ENCODE measurements around the gene HIBCH. TPM values are rescaled to one million over a fixed set of nuclear protein-coding genes. Genes with fewer than 3 reads are reported as not detected.
A peak's percentile ranks its signal among the peaks of the same experiment; 100 is the strongest.
"Not testable (repeated sequence)": the region's sequence is repeated elsewhere in the genome, so short reads cannot be mapped to it uniquely, and the experiment has no call there.

Gene HIBCH
- total RNA-seq, 2 donors from 2014 or later: 19.8 to 68.4 TPM

DNA sequence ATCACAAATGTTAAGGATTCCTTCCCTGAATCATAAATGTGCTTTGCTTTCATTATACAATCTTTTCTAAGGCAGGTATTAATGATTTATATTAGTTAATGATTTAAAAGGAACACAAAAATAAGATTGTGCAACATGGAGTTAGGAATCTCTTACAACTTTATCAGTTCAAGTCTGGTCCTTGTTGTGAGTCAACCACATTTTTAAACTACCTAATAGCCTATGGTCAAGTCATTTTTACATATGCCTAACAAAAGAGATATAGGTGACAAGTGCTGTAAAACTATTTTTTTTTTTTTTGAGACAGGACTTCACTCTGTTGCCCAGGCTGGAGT is 15.6 kb upstream of the HIBCH start:
- H3K27ac Mint-ChIP-seq: no peak overlapping the region
- no peaks in the 10 kb centered on the region for H3K4me1 Mint-ChIP-seq (ENCODE audit: low read depth in 2 of 2)
- peaks cover 7 to 15% of the 10 kb centered on the region in 2 donors for H3K27me3 Mint-ChIP-seq
- H3K36me3 Mint-ChIP-seq: no peaks in the 10 kb centered on the region
- DNase-seq (ENCODE audit: low spot score) (no peak), ATAC-seq (no peak)
- H3K9me3 Mint-ChIP-seq: no peaks in the 10 kb centered on the region
- no peak overlapping the region for H3K4me3 Mint-ChIP-seq

DNA sequence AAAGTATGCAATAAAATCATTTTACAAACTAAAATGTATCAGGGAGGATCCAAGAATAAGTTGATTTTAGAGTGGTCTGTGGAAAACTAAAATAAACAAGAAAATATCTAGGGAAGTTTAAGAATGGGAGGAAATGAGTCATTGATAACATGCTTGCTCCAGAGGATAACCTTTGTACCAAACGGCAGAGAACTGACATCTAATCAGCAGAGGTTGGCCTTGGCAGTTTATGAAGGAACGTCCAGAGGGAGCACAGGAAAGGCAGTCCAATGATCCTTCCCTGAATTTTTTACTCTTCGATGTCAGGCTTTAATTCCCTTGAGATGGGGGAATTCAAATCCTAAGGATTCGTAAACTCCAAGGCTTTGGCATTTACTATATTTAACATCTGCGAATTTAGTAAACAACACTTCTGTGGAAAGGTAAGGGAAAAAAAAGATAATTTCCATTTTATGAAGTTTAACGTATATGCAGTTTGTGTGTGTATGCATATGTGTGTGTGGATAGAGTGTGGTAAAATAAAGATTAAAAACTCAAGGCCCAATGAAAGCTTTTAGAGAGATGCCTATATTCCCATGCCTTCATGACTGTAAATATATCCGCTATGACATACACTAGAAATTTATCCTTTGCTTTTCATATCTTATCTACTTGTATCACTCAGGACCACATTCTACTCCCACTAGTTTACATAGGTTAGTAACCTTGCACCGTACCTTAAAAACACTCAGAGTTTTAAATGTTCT is 15.0 kb upstream of the HIBCH start:
- Mint-ChIP-seq H3K27me3 (peaks cover 10 to 20% of the 10 kb centered on the region in 2 donors), H3K4me3 (no peak overlapping the region), H3K4me1 (ENCODE audit: low read depth in 2 of 2) (no peaks in the 10 kb centered on the region), H3K9me3 (no peaks in the 10 kb centered on the region), H3K27ac (no peak overlapping the region), H3K36me3 (no peaks in the 10 kb centered on the region)
- no peak for ATAC-seq
- no peak for DNase-seq (ENCODE audit: low spot score)

DNA sequence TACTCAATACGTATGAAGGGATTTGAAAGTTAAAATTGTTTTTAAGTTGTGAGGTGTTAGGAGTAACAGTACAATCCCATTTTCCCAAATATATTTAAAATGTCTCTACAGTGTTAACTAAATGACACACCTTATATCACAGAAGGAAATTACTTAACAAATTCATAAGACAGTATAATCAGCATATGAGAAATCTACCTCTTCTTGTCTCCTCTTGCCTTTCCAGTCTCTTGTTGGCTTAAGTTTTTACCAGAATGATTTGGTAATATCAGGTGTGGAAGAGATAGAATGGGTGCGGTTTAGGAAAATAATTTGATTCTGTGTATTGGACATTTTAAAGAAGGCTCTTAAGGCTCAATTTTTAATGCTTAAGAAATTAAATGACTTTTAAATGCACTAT is 14.3 kb upstream of the HIBCH start:
- Mint-ChIP-seq H3K9me3 (no peaks in the 10 kb centered on the region), H3K36me3 (no peaks in the 10 kb centered on the region), H3K27ac (no peak overlapping the region), H3K27me3 (peaks cover 15 to 26% of the 10 kb centered on the region in 2 donors), H3K4me1 (ENCODE audit: low read depth in 2 of 2) (no peaks in the 10 kb centered on the region), H3K4me3 (no peak overlapping the region)
- no peak for DNase-seq (ENCODE audit: low spot score)
- no peak for ATAC-seq

DNA sequence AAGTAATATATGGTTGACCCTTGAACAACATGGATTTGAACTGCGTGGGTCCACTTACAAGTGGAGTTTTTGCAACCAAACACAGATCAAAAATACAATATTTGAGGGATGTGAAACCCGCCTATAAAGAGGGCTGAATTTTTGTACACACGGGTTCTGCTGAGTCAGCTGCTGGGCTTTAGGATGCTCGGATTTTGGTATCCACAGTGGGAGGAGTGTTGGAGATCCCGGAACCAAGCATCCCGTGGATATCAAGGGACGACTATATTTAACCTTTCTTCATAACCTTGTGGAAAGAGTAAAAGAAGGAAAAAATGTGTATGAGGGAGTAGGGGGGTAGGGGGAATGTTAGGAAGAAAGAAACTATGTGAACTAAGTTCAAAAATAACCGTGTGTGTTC is 13.8 kb upstream of the HIBCH start:
- ATAC-seq: no peak
- Mint-ChIP-seq H3K9me3 (no peaks in the 10 kb centered on the region), H3K36me3 (no peaks in the 10 kb centered on the region), H3K4me3 (no peak overlapping the region), H3K27ac (no peak overlapping the region), H3K4me1 (ENCODE audit: low read depth in 2 of 2) (no peaks in the 10 kb centered on the region), H3K27me3 (peaks cover 15 to 26% of the 10 kb centered on the region in 2 donors)
- no peak for DNase-seq (ENCODE audit: low spot score)

DNA sequence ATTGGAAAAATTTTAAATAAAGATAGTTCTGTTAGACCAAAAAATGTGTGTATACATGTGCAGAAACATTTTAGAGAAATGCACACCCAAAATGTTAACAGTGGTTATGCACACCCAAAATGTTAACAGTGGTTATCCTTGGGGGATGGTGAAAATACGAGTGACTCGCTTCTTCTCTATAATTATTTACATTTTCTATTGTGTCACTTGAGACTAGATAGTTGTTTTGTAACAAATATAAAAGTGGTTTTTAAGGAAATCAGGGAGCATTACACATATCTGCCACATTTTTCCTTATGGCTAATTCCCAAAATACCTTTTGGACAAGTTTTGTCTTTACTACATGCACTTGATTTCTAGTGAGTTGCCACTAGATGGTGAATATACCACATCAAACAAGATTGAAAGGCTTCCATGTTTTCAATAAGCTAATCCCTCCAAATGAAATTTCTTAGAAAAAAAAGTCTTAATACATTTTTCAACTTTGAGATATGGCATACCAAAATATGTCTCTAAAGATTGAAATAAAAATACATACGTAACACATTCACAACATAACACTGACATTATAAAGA is 9.0 kb upstream of the HIBCH start:
- peaks cover 39 to 58% of the 10 kb centered on the region in 2 donors for H3K27me3 Mint-ChIP-seq
- H3K4me1 Mint-ChIP-seq (ENCODE audit: low read depth in 2 of 2): no peaks in the 10 kb centered on the region

DNA sequence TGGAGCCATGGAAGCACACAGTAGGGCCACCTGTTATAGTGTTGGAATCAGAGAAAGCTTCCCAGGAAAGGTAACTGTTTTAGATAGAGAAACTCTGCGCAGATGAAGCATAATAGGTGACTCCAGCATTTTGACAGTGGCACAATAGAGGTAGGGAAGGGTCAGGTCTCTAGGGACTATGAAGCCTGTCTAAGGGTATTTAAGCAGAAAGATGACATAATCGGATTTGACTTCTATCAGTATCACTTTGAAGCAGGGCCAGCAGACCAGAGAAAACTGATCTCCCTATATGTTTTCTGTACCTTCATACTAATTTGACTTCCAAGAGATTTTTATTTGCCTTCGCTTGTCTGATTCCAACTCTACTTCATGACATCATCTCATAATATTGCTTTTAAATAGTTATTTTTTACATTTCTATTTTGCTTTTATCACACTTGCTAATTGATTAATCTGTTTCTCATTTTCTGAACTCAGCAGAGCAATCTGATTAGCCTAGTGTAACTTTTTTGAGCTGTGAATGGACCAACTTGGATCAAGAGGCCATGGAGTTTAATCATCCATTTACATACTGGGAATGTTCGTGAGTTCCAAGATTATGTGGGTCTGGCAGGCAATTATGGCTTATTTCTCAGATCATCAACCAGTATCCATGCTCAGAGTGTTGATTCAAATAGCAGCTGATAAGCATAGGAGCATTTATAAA is 8.4 kb upstream of the HIBCH start:
- H3K27me3 Mint-ChIP-seq: peaks cover 41 to 58% of the 10 kb centered on the region in 2 donors
- no peak overlapping the region for H3K4me3 Mint-ChIP-seq
- DNase-seq (ENCODE audit: low spot score) (no peak), ATAC-seq (no peak)
- H3K4me1 Mint-ChIP-seq (ENCODE audit: low read depth in 2 of 2): no peaks in the 10 kb centered on the region
- no peaks in the 10 kb centered on the region for H3K9me3 Mint-ChIP-seq
- H3K36me3 Mint-ChIP-seq: no peaks in the 10 kb centered on the region
- H3K27ac Mint-ChIP-seq: no peak overlapping the region

More for the DNA sequence above, 9.0 kb upstream of the HIBCH start:
- Mint-ChIP-seq H3K36me3 (no peaks in the 10 kb centered on the region), H3K27ac (no peak overlapping the region), H3K9me3 (no peaks in the 10 kb centered on the region), H3K4me3 (no peak overlapping the region)
- ATAC-seq (no peak), DNase-seq (ENCODE audit: low spot score) (no peak)

DNA sequence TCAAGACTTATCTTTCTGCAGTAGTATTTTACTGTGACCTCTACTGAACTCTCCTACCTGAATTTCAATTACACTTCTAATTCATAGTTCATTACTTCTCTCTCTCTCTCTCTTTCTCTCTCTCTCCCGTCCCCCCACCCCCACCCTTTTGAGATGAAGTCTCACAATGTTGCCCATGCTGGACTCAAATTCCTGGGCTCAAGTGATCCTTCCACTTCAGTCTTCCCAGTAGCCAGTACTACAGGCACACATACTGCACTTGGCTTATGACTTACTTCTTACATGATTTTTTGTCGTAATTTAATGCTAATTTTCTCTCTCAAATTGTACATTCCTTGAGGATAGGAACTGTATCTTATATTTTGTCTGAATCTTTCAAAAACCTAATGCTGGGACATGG is 6.0 kb upstream of the HIBCH start:
- H3K36me3 Mint-ChIP-seq: no peaks in the 10 kb centered on the region
- no peak overlapping the region for H3K4me3 Mint-ChIP-seq
- H3K27me3 Mint-ChIP-seq: peaks cover 39 to 47% of the 10 kb centered on the region in 2 donors
- no peak for DNase-seq (ENCODE audit: low spot score)
- H3K9me3 Mint-ChIP-seq: no peaks in the 10 kb centered on the region
- no peak overlapping the region for H3K27ac Mint-ChIP-seq
- peaks cover 2 to 3% of the 10 kb centered on the region in 2 donors for H3K4me1 Mint-ChIP-seq (ENCODE audit: low read depth in 2 of 2)
- ATAC-seq: no peak

DNA sequence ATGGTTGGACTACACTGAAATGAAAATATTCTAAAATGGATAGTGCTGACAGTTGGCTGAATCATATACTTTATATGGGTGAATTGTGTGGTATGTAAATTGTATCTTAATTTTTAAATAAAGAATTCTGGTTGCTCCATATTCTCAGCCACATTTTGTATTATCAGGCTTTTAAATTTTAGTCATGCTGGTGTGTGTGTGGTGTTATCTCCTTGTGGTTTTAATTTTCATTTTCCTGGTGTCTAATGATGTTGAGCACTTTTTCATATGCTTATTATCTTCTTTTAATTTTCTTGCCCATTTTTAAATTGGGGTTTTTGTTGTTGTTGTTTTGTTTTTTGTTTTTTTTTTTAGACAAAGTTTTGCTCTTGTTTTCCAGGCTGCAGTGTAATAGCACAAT is 3.8 kb upstream of the HIBCH start:
- peaks cover 14 to 20% of the 10 kb centered on the region in 2 donors for H3K4me1 Mint-ChIP-seq (ENCODE audit: low read depth in 2 of 2)
- peaks cover 27 to 32% of the 10 kb centered on the region in 2 donors for H3K27me3 Mint-ChIP-seq
- H3K9me3 Mint-ChIP-seq: no peaks in the 10 kb centered on the region
- ATAC-seq (no peak), DNase-seq (ENCODE audit: low spot score) (no peak)
- no peak overlapping the region for H3K27ac Mint-ChIP-seq
- H3K36me3 Mint-ChIP-seq: no peaks in the 10 kb centered on the region
- H3K4me3 Mint-ChIP-seq: no peak overlapping the region

DNA sequence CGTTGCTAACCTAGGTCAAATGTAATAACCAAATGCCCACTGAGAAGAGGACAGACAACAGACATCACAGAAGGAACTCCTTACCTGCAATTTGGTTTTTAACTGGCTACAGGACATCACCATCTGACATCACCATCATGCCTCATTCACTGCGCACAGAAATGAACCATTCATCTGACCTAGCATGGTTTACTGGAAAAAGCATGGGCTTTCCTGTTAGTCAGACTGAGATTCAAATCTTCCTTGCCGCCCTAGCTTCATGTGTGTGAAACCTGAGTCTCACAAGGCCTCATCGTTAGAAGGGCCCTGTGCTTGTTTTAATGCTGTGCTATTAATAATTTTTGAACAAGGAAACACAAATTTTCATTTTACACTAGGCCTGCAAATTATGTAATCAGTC is 1.1 kb upstream of the HIBCH start:
- H3K27me3 Mint-ChIP-seq: peaks cover 12 to 13% of the 10 kb centered on the region in 2 donors
- H3K4me1 Mint-ChIP-seq (ENCODE audit: low read depth in 2 of 2): peaks cover 24 to 40% of the 10 kb centered on the region in 2 donors
- H3K4me3 Mint-ChIP-seq: peak overlapping the region; percentile 87
- H3K9me3 Mint-ChIP-seq: no peaks in the 10 kb centered on the region
- ATAC-seq (peak; percentile 7 to 67), DNase-seq (ENCODE audit: low spot score) (no peak)
- peak overlapping the region; percentile 86 to 97 for H3K27ac Mint-ChIP-seq
- peaks cover 5% of the 10 kb centered on the region for H3K36me3 Mint-ChIP-seq

DNA sequence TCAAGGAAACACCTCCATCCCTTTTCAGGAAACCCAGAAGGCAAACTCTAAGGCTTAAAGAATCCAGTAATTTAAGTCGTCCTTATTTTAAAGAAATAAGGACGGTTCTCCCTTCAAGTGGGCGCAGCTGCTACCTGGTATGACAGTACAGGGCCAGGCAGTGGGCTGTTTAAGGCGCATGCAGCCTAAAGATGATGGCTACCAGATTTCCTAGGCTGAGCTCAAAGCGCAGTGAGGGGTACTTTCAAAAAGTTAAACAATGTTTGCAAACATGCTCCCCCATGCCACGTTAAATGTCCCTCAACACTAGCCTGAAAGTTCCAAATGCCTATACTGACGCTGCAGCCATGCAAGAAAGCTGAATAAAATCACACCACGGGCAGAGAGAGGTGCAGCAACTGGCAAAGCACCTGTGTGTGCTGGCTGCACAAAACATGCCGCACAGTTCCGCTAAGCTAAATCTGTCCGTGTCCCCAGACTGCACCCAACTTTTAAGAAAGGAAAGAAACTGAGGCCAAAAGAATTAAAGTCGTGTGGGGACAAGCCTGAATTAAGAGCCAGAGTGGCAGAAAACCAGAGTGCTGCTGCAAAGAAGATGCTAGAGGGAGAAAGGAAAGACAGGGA is 583 bp downstream of the HIBCH start:
- peak overlapping the region; percentile 87 for H3K4me3 Mint-ChIP-seq
- peaks cover 5% of the 10 kb centered on the region for H3K36me3 Mint-ChIP-seq
- peaks cover 31 to 53% of the 10 kb centered on the region in 2 donors for H3K4me1 Mint-ChIP-seq (ENCODE audit: low read depth in 2 of 2)
- H3K9me3 Mint-ChIP-seq: no peaks in the 10 kb centered on the region
- H3K27ac Mint-ChIP-seq: peak overlapping the region; percentile 86 to 97
- DNase-seq (ENCODE audit: low spot score) (no peak), ATAC-seq (peak; percentile 13 to 29)
- peaks cover 0 to 3% of the 10 kb centered on the region in 2 donors for H3K27me3 Mint-ChIP-seq

DNA sequence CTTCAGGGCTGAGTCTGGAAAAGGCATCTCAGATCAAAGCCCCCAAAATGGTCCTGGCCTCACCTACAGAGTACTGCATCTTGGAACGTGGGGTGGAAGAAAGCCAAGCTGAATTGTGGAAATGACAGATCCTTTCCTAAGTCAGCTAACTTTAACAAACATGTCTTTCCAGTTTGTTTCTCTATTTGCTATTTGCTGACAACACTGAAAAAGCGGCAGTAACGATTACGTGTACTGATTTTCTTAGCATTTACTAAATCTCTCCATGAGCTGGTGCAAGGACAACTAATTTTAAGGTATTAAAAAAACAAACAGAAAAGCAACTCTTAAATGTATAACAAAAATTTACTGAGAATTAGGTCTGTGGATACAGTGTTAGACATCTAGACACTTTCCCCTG is 1.1 kb downstream of the HIBCH start:
- H3K9me3 Mint-ChIP-seq: no peaks in the 10 kb centered on the region
- H3K4me3 Mint-ChIP-seq: peak overlapping the region; percentile 87
- ATAC-seq (no peak), DNase-seq (ENCODE audit: low spot score) (no peak)
- peaks cover 5% of the 10 kb centered on the region for H3K36me3 Mint-ChIP-seq
- H3K27me3 Mint-ChIP-seq: peaks cover 0 to 3% of the 10 kb centered on the region in 2 donors
- H3K4me1 Mint-ChIP-seq (ENCODE audit: low read depth in 2 of 2): peaks cover 31 to 53% of the 10 kb centered on the region in 2 donors
- peak overlapping the region; percentile 86 to 97 for H3K27ac Mint-ChIP-seq

DNA sequence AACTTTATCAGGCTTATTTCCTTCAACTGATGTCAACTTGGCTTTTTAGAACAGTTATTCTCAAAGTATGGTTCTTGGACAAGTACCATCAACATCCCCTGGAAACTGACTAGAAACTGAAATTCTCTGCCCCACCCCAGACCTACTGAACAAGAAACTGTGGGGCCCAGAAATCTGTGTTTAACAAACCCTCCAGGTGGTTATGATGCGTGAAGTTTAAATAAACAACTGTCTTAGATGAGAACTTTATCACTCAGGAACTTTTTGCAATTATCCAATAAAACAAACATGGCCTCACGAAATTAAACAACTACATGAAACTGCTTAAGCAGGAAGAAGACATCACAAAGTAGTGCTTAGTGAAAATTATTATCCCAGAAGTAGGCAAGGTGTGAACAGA is 4.4 kb downstream of the HIBCH start:
- H3K4me3 Mint-ChIP-seq: peak overlapping the region; percentile 8
- H3K4me1 Mint-ChIP-seq (ENCODE audit: low read depth in 2 of 2): peaks cover 28 to 48% of the 10 kb centered on the region in 2 donors
- H3K9me3 Mint-ChIP-seq: no peaks in the 10 kb centered on the region
- H3K27me3 Mint-ChIP-seq: no peaks in the 10 kb centered on the region
- H3K27ac Mint-ChIP-seq: peak overlapping the region in 1 of 2 donors; percentile 5
- H3K36me3 Mint-ChIP-seq: peaks cover 5% of the 10 kb centered on the region
- no peak for DNase-seq (ENCODE audit: low spot score)
- ATAC-seq: no peak

DNA sequence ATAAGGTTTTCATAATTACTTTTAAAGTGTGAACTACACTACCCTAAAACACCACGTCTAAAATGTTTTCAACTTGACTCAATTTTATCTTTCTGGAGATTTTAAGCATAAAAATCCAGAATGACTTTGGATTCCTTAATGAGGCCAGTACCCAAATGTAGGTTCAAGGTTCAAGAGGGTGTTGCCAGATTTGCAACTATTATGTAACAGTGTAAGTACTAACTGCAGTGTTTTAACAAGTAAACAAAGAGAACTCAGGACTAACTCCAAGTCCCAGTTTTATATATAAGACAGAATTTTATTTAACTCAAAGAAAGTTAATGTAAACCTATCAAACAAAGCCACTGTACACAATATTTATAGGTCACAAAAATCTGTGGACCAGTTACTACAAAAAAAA is 5.7 kb downstream of the HIBCH start:
- Mint-ChIP-seq H3K4me3 (no peak overlapping the region), H3K27me3 (no peaks in the 10 kb centered on the region), H3K9me3 (no peaks in the 10 kb centered on the region), H3K36me3 (peaks cover 5% of the 10 kb centered on the region), H3K27ac (no peak overlapping the region), H3K4me1 (ENCODE audit: low read depth in 2 of 2) (peaks cover 19 to 38% of the 10 kb centered on the region in 2 donors)
- ATAC-seq (no peak), DNase-seq (ENCODE audit: low spot score) (no peak)

DNA sequence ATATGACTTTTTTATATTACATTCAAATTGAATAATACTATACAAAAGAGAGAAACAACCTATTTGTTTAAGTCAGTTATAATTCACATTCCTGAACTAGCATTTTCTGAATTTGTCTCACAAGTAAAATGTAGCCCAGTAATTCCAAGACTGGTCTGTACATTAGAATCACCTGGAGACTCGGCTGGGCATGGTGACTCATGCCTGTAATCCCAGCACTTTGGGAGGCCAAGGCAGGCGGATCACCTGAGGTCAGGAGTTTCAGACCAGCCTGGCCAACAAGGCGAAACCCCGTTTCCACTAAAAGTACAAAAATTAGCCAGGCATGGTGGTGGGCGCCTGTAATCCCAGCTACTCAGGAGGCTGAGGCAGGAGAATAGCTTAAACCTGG is 7.0 kb downstream of the HIBCH start:
- H3K9me3 Mint-ChIP-seq; H3K4me3 Mint-ChIP-seq; DNase-seq (ENCODE audit: low spot score); H3K27ac Mint-ChIP-seq; ATAC-seq; H3K36me3 Mint-ChIP-seq; H3K27me3 Mint-ChIP-seq: not testable (repeated sequence)
- H3K4me1 Mint-ChIP-seq (ENCODE audit: low read depth in 2 of 2): peaks cover 19 to 27% of the 10 kb centered on the region in 2 donors
